Measurements from ENCODE around the gene SLC1A2. TPM values are rescaled to one million over a fixed set of nuclear protein-coding genes. Genes with fewer than 3 reads are reported as not detected.

Gene SLC1A2
- polyA plus RNA-seq, 1 donor: 0.47 TPM

DNA sequence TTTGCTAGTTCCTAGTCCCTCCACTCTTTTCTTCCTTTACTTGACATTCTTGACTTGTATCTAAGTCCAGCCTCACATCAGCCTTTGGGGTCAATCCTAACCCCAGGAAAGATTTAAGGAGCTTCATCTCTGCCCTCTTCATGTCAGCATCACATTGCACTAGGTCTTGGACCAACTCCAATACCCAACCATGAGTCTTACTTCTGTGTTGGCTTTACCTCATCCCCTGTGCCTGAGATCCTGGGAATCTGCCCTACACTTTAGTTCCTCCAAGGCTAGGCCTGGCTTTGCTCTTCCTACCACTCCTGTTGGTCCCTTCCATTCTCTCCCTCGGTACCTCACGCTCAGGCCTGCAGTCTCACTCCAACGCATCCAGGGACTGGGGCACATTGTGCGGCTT, 117.0 kb downstream of the SLC1A2 start:
- no peak for DNase-seq

DNA sequence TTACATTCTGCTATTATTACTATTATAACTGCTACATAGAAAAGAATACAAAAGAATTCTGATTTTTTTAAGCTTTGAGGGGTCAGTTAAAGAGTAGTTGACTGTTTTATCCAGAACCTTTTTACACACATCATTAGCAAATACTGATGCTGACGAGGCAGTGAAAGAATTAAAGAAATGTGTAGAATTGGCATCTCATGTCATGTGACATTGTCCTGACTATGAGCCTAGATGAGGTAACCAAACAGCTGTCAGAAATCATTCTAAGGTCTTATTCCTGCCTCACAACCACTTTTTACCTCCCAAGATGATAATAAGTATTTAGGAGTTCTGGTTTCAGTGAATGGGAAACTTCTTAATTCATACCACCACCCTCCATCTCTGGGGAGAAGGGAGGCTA, 121.0 kb downstream of the SLC1A2 start:
- DNase-seq: no peak

DNA sequence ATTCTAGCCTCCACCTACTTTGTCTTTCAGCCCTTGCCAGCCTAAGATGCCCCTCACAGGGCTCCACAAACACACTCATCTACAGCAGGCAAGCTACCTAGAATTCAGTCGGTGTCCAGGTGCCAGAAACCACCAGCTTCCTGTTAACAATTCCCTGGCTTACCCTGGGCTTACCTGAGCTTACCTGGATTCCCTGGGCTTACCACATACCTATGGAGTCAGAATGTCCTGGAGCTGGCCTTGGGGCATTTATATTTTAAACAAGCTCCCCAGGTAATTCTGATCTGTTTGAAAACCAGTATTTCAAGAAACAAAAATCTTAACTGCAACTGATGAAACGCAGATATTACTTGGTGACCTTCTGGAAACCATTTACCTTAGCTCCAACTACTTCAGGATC, 123.6 kb downstream of the SLC1A2 start:
- no peak for DNase-seq

DNA sequence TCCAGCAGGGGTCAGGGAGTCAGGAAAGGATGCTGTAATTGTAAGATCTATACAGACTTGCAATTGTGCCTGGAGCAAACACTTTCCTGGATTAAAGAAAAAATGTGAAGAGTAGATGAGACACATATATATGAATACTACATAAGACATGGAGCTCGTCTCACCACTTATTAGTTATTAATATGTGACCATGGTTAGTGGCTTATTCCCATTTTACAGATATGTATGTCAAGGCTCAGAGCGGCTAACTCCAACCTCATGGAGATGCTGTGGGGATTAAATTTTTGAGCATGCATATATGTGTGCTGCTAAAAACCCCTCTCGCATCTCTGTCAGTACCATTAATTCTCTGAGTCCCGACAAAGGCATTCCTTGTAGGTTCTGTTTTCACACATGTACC, 125.7 kb downstream of the SLC1A2 start:
- DNase-seq: no peak

DNA sequence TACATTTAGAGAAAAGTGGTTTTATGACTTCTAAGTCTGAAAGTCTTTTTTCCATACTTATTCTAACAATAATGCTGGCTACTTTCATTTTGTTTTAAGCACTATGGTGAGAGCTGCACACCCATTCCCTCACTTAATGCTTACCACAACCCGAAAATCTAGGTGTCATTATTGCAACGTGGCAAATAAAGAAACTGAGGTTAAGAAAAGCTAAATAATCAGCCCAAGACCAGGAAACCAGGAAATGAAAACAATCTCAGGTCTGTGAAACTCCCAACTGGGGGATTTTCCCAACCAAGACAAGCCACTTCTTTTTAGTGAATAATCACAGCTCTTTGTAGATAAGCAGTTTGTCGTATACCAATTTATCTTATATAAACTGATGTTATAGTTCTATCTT, 126.3 kb downstream of the SLC1A2 start:
- no peak for DNase-seq

DNA sequence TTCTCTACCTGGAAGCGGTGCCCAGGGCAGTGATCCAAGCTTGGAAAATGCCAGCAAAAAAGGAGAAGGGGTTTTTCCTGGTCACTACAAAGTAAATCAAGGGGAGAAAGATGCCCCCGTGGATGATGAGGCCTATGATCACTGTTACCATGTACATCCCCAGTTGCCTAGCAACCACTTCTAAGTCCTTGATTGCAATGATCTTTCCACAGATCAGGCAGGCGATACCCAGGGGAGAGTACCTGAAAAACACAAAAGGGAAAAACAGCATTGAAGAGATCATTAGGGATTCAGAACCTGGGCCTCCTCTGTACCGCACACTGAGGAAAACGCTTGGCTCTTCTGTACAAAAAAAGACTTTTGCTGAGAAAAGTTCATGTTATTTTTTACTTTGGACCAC, 127.1 kb downstream of the SLC1A2 start:
- no peak for DNase-seq

DNA sequence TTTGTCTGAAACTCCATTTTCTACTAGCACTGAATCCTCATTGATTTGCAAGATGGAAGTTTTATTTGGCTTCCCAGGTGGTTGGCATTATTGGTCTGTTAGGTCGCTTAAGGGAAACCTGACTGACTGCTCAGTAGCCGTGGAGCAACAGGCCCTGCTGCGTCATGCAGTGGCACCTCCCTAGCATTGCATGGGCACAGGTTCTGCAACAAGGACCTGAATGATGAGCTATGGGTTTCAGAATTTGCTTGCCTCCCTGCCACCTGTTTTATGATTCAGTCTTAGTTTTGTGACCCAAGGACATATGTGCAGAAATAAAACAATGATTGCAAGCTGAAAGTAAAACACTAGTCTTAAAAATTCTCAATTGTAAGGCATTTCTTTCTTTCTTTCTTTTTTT, 128.5 kb downstream of the SLC1A2 start:
- DNase-seq: no peak

DNA sequence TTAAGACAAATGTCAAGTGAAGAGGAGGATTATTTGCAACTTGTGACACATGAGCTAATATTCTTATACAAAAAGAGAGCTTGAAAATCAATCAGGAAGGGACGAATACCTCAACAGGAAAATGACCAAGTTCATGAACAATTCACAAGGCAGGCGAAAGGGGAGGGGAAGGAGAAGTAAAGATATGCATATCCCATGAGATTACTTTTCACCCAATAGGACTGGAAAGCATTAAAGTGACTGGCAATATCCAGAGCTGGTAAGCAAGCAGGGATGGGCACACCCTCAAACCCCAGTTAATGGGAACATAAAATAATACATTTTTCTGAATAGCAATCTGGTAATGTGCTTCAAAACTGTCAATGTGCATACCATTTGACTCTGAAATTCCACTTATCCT, 129.5 kb downstream of the SLC1A2 start:
- DNase-seq: no peak

DNA sequence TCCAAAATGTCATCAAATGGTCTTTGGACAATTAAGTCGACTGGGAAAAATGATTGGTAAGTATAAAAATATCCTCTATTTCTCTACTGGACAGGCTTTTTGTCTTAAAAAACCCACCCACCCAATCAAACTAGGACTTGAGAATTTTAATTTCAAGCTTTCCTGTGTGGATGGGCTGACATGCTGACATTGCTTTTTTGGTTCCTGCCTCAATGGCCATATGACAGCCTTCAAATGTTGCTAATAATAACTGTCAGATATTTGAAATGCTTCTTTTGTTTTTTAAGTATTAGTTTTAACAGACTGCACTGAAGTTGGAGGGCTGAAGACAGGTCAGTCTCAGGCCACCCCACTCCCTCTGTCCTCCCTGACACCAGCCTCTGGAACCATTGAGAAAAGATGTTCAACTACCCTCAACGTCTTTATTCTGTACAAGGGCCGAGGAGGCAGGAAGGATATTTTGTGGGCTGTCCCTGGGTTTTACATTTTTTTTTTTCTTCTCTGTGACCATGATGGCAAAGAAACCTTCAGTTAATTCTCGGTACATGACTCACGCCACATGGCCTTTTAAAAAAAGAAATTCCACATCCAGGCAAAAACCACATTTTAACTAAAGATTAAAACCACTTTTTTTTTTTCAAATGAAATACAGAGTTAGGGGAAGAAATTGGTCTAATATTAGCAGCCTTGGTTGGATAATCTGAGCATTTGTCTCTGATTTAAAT, 130.4 kb downstream of the SLC1A2 start:
- no peak for DNase-seq

DNA sequence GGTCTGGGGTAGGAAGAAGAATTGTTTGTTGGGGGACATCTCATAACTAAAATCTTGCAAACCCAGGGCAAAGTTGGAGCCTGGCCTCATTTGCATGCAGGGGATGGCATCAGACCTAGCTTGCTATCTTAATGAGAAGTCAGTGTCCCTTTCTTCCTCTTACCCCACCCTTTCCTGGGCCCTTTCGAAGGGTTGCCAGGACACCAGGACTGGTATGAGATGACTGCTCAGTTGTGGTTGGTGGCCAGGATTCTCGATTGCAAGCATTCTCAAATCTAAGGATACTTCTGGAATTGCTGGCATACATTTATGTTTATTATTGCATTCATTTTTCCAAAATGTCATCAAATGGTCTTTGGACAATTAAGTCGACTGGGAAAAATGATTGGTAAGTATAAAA, 131.0 kb downstream of the SLC1A2 start:
- no peak for DNase-seq

DNA sequence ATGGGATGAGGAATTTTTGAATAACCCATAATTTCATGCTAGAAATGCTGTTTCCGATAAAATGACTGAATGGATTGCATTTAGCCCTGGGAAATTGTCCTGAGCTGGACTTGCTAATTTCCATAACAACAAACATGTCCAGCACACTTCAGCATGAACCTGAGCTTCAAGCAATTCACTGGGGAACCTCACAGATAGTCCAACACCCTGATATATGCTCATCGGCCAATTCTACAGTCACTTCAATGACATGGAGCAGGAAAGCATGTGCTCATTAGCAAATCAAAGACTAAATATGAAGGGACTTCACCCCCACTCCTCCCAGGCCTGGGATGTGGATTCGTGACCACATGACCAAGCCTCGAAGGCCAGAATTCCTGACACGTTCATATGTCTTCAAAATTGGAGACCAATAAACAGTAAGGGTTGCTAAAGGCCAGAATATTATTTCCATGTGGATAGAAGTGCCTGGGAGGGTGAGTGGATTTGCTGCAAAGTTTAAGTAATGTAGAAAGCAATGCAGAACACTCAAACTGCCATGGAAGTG, 131.9 kb downstream of the SLC1A2 start:
- no peak for DNase-seq

DNA sequence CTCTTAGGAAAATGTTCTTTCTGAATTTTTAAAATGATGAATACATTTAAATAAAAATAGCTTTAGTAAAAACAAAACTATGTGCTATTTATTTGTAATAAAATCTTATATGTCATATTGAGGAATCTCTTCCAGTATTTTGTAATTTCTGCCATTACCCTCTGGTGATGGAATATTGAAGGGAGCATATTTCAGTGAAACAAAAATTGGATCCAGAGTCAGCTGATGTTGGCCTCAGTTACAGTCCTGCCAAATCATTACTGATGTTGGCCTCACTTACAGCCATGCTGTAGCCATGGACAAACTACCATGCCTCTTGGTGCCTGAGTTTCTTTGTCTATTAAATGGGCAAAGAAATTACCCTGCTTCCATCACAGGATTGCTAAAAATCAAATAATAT, 133.2 kb downstream of the SLC1A2 start:
- DNase-seq: no peak

DNA sequence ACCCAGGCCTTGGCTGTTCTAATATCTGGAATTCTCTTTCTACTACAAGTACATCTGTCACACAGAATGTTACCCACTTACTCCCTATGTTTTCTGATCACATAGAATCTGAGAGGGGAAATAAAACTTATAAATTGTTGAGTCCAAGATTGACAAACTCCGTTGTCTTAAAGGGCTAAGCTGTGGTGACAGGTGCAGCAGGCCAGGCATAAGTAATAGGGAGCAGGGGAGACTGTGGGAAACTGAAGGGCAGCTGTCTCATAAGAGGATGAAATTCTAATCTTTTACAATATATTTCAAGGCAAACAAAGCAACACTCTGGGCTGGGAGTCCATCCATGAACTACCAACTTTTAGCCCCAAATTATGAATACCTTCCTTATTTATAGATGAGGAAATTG, 133.9 kb downstream of the SLC1A2 start:
- no peak for DNase-seq

DNA sequence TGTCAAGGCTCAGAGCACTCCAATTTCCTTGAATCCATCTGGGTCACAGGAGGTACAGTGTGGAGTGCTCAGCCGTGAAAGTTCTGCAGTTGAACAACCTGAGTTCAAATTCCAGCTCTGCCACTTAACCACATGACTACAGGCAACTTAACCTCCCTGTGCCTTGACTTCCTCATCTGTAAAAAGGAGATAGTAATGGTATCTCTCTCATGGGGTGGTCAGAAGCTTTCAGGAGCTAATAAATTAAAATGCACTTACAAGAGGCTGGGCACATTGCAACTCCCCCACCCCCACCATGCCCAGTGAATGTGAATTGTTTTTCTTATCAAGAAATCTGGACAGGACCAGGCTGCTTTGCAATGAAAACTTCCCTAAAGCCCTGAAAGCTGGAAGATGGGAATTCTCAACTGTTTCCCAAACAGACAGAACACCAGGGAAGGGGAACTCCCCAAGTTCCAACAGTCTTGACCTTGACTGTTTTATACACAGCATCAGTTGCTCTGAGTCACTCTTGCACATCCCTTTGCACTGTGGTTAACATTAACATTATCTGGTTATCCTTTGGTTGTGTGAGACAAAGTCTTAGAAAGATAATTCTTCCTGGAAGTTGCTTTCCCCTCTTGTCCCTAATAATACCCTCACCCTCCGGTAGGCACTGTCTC, 137.0 kb downstream of the SLC1A2 start:
- DNase-seq: no peak

DNA sequence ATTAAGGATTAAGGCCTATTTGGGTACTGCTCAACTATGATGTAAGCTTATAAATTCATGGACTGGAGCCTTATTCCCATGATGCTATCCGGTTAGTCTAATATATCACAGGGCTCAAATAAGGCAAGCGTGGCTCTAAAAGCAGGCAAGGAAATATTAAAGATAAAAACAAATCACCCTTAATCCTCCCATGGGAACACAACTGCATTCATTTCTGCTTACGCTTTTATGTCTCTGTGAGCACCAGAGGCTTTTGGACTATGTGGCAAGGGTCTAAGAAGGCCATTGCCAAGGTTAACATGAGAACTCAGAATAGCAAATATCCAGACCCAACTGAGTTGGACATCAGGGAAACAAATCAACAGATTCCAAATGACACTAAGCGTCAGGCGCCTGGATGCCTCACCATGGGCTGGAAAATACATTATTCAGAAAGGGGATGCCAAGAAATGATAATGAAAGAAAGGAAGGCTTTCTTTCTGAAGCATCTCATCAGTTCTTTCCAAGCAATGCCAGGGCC, 138.1 kb downstream of the SLC1A2 start:
- DNase-seq: no peak

DNA sequence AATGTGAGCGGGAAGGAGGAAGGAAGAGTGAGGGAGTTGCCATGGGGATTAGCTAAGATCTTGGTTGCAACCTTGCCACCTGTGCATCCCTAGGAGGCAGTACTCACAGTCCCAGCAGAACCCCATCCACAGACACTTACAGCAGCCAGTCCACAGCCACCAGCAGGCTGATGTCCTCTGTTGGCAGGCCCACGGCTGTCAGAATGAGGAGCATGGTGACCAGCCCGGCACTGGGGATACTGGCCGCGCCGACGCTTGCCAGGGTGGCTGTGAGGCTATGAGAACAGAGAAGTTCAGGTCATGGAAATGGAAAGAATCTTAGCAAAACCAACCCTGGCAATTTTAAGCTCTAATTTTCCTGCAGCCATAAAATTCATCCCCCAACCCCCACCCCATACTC, 138.6 kb downstream of the SLC1A2 start:
- no peak for DNase-seq

DNA sequence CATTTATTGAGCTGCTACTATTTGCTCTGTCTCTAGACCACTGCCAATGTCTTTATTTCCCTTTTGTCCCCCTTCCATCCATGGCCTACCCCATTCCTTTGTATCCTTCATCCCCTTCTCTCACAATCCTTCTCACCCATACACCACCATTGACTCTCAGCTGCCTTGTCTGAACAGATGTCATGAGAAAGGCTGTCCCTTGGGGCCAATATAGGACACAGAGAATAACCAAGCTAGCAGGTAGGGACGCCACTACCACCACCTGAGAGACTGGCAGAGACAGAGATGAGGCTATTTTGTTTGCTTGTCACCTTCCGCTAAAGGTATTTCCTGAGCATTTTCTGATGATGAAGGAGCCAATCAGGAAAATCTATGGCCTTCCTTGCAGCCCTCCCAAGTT, 141.5 kb downstream of the SLC1A2 start:
- no peak for DNase-seq

DNA sequence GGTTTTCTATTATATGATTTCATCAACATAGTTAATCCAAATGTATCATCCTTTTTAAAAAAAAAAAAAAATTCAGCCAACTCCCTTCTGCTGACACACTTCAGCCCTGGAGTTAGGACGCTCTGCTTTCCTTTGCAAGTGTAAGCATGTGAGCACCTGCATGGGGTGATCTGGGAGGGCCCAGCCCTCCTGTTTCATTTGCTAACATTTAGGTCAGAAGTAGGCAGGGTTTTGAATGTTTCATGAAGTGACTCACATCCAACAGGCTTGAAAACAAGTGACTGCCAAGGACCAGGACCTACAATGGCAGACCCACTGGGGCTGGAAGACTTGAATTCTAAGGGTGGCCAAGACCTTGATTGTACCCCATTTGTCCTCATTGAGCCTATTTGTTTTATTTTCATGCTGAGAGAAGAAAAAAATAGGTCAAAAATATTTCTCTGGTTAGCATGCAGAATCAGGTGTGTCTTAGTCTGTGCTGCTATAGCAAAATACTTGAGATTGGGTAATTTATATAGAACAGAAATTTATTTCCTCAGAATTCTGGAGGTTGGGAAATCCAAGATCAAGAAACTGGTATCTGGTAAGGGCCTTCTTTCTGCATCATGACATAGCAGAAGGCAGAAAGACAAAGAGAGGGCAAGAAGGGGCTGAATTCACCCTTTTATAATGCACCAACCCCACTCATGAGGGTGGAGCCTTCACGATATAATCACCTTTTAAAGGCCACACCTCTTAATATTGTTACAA, 142.8 kb downstream of the SLC1A2 start:
- DNase-seq: no peak

DNA sequence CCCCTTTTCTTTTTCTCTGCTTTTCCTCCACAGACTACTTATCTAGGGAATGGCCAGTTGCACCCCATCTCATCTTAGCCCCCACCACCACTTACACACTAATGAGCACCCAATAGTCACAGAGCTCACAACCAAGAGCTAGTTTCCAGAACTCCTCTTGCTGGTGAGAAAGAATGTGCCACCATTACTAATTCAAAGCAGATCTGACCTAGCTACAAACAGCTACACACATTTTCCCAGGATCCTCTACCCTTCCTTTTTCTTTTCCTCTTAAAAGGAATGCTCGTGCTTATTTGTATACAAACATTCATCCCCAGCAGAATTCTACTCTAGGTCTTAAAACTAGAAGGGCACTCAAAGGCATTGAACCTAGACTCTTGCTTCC, 143.6 kb downstream of the SLC1A2 start:
- DNase-seq: no peak

DNA sequence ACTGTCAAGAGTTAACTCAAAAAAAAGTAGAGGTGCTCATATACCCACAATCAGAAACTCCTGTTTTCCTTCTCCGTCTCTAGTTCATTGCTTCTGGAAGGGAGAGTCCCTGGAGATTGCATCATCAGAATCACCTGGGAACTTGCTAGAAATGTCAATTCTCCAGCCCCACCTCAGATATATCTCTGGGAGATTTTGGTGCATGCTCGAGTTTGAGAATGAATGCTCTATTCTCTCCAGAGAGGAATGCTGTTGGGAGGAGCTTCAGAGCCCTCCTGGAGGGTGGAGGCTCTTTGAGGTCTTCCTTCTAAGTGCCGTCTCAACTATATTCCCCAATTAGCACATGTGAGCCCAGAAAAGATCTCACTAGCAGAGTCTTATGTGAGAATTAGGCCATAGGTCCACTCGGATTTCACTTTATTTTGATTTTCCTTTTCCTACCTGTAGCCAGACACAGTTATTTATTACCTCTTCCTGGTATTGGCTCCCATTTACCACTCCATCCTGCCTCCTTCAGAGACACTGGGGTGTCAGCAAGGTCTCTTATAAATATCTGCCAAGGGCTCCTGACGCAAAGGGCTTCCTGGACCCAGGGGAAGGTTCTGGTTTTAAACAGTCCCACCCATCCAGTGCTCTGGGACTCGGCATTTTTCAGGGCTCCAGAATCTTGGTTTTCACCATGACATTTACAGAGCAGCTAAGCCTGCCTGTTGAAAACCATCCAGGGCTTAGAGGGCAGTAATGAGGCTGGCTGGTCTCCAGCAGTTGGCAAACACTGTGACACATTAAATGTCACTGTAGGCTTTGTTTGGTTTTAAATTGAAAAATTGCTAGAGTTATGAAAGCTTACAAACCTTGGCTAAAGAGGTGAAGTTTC, 144.2 kb downstream of the SLC1A2 start:
- no peak for DNase-seq

DNA sequence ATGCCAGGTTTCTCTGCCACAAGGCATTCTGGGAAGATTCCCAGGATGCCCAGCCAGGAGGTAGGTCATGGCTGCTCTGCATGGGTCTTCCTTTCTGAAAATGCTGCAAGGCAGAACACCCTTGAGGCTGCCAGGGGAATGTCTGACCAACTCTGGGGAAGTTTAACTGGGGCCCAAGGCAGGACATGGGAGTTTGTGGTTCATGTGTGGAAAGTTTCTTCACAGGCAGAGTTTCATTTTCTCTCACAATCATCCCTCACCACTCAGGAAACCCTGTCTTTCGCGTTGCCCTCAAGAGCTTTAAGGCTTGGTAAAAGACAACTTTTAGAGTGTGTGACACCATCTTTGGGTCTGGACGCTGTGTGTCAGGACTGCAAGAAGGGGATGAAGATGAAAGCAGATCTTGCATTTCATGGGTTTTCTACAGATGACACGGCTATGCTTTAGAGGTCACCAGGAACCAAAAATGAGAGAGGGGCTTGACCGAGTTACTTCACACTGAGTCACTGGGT, 146.9 kb downstream of the SLC1A2 start:
- no peak for DNase-seq

DNA sequence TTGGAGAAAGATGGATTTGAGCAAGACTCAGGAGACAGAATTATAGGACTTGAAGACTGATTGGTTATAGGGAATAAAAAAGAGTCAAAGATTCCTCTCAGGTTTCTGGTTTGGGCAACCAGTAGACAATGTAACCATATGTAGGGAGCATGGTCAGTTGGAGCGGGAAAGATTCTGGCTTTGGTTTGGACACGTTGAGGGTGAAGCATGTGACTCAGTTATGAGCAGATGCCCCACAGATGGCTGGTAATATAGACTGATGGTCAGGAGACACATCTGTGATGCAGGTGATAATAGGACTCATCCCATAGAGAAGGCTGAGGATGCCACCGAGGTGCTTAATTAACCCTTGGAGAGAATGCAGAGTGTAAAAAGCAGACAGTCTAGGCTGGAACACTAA, 148.3 kb downstream of the SLC1A2 start:
- DNase-seq: no peak

All from left kidney (tissue), 2 donors.